GM10266 (cell line): Measurements from ENCODE around the gene RSPH1.

Experiments used
- DNase-seq: peaks from one replicate; pipeline ENCODE4 v3.0.0; 2012; ENCODE audit errors: extremely low spot score
- TF ChIP-seq, protein P1 (sequence below): IDR thresholded peaks from 2 replicates; pipeline ENCODE4 v1.5.1; 2012; ENCODE audit warnings: mild to moderate bottlenecking, low read depth; ENCODE audit not compliant: control insufficient read depth, insufficient read depth; ENCODE audit errors: missing control alignments

The RSPH1 gene

DNA sequence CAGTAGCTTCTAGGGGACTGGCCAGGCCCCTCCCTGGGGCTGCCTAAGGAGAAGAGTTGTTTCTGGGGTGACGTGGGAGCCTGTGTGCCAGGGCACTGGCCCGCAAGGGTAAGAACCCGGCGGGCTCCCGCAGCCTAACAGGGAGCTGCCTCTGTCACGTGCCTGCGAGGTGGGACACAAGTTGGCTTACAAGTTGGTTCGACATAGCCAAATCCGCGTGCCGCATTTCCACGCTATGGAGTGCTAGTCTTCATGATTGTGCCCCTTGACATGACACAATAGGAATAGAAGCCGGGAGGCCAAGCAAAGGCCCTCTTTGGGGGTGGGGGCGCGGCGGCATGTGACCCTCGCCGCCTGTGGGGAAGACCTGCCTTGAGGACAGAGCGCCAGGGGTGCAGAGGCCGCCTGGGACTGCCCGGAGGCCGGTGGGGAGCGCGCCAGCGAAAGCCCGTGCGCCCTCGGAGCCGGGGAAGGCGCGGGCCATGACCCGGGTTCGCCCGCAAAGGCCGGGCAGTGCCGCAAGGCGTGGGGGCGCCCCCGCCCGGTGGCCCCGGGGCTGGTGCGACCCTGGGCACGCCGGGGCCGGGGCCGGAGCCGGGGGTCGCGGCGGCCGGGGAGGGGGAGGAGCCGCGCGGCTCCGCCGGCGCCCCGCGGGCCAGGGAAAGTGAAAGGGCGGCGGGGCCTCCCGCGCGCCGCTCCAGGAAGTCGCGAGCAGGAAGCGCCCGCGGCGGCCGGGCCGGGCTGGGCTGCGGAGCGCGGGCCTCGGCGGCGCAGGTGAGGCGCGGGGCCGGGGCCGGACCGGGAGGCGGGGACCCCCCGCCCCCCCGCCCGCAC lies 17.3 kb upstream of the RSPH1 start, which contains the start of gene SLC37A1:
SLC37A1 (plus strand) TSS at position 702 of the 834 bp plus-strand sequence. CDS start 4,603 bp downstream, outside the sequence.
- TF ChIP-seq, protein P1, sequence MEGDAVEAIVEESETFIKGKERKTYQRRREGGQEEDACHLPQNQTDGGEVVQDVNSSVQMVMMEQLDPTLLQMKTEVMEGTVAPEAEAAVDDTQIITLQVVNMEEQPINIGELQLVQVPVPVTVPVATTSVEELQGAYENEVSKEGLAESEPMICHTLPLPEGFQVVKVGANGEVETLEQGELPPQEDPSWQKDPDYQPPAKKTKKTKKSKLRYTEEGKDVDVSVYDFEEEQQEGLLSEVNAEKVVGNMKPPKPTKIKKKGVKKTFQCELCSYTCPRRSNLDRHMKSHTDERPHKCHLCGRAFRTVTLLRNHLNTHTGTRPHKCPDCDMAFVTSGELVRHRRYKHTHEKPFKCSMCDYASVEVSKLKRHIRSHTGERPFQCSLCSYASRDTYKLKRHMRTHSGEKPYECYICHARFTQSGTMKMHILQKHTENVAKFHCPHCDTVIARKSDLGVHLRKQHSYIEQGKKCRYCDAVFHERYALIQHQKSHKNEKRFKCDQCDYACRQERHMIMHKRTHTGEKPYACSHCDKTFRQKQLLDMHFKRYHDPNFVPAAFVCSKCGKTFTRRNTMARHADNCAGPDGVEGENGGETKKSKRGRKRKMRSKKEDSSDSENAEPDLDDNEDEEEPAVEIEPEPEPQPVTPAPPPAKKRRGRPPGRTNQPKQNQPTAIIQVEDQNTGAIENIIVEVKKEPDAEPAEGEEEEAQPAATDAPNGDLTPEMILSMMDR: peak; percentile 44
- peak; percentile 76 for DNase-seq

DNA sequence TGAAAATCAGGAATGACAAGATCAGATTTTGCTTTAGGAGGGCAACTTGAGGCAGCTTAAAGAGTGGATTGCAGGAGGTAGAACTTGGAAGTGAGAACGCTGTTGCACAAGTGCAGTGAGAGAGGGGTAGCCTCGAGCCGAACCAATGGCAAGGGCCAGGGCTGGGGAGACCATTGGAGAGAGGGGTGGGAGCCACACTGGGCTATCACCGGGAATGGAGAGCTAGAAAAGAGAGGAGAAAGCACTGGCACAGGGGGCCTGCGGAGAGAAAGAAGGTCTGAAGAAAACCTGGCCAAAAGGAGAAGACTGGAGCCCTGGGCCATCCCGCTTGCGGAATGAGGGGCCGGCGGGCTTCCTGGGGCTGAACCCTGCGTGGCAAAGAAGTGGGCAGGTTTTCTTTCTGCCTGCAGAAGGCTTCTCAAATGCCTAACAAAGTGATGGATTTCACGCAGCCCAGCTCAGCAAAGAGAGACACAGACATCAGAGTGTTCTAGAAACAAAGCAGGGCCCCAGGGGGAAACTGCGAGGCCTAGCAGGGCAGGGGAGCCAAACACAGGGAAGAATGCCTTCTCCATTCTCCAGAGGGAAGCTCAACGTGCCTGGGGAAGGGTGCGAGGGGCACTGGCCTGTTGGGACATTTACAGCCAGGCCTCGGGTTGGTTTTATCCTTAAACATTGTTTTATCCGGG lies 16.5 kb upstream of the RSPH1 start:
- DNase-seq: no peak
- TF ChIP-seq, protein P1: no peak

DNA sequence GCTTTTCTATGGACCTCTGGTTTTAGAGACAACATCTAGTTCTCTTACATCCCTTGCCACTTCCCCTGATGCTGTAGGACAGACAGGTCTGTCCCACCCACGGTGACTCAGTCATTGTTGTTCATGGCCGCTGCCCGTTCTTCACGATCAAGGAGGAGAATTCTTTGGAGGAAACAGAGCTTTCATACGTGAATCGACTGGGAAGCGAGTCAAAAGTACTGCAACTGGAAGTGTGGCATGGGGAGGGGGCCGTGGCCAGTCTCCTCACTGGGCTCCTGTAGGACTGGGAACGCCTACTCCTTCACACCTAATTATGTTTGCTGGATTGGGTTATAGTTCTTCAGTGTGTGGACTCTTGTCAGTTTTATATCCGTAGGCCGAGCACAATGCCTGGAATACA lies 13.2 kb upstream of the RSPH1 start:
- TF ChIP-seq, protein P1: no peak
- no peak for DNase-seq

DNA sequence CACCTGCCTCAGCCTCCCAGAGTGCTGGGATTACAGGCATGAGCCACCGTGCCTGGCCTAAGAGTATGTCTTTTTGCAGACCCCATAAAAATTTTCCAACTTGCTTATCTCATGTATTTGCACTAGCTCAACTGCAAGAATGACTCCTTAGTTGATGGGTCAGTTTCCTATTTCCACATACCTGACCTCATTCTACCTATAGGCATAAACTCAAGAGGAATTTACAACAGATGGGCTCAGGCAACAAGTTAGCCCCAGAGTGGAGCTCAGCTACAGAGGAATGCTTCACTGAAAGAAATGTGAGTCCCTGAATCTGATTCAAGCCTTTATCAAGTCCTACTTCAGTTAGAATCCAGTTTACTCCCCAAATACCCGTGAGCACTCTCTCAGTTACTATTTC lies 12.3 kb upstream of the RSPH1 start:
- TF ChIP-seq, protein P1: no peak
- DNase-seq: no peak

DNA sequence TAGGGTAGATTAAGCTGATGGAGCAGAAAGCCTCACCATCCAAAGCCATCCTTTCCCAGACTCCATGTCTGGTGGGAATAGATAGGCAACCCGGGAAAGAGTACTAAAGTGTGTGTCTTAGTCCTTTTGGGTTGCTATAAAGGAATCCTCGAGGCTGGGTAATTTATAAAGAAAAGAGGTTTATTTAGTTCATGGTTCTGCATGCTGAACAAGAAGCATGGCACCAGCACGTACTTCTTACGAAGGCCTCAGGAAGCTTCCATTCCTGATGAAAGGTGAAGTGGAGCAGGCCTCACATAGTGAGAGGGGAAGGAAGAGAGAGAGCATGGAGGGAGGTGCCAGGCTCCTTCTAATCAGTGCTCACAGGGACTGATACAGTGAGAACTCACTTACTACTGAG lies 11.4 kb upstream of the RSPH1 start:
- TF ChIP-seq, protein P1: no peak
- no peak for DNase-seq

DNA sequence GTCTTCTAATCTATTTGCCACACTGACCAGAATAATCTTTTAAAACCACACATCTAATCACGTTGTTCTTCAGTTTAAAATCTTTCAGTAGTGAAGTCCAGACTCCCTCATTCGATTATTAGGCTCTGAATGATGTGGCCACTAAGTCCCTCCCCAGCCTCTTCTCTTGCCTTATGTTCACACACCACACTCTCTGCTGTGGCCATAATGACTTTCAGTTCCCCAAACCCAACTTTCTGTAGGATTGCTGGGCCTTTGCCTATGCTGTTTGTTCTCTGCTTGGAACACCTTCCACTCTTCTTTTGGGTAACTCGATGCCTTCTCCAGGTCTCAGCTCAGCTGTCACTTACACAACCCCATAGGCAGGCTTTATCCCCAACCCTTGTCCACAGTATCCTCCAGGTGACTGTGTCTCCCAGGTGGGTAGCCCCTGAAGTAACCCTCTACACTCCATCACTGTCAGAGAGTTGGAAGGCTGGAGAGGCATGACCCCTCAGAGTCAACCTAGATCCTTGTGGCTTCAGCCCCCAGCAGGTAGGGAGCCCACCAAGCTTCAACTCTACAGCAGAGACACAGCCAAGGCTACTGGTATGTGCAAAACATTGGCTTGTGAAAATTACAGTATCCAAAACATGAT lies 9.2 kb upstream of the RSPH1 start:
- TF ChIP-seq, protein P1: no peak
- DNase-seq: peak; percentile 76
